K562 (cell line): ENCODE measurements around the gene SLC6A6. TPM values are rescaled to one million over a fixed set of nuclear protein-coding genes. Genes with fewer than 3 reads are reported as not detected.

ENCODE experiments used
- ATAC-seq: fragments of 200-7000 bp; cut with Tn5 transposase; 3 replicates; pipeline ENCODE4 v1.9.1; 2020; ENCODE audit warnings: moderate library complexity
- BruUV-seq: library from RNA; stranded (reverse); fragments of 400-500 nt; replicated peaks from 2 replicates; lab custom pipeline; 2021; lab: Mats Ljungman, UMichigan
- CTCF ChIA-PET: fragments of 300-600 bp; formaldehyde crosslinking; extraction: SDS; loops from one replicate; lab custom pipeline; 2021; ENCODE audit warnings: low intra/inter-chr PET ratio; lab: Yijun Ruan, JAX
- POLR2A ChIA-PET: fragments of 300-600, 350-650 bp; sonication (Branson Sonifier 250); formaldehyde crosslinking; extraction: SDS; loops from one replicate; lab custom pipeline; 2021; ENCODE audit warnings: antibody characterized with exemption, inconsistent platforms; lab: Yijun Ruan, JAX
- DNase-seq, 4 experiments: peaks; one replicate each; pipeline versions ENCODE4 v3.0.0 to v3.0.0-alpha.2; 2011 to 2018; ENCODE audit warnings: low spot score in 3 of 4, mixed read lengths in 3 of 4; ENCODE audit errors: extremely low read depth in 1 of 4
- FAIRE-seq: peaks from 2 replicates; lab custom pipeline; 2011; peaks lifted over from hg19 to GRCh38; lab: Jason Lieb, UNC
- H2AFZ ChIP-seq: 2 replicates; pipeline ENCODE4 v1.6.0; 2011; ENCODE audit warnings: low read depth, low read length, control low read depth, inconsistent platforms
- H3K27ac ChIP-seq: fragments of 200-600 bp; 3 replicates; pipeline ENCODE4 v1.8.0; 2011; ENCODE audit warnings: low read depth, mild to moderate bottlenecking, control low read depth, inconsistent platforms, low read length, moderate library complexity, mixed read lengths; ENCODE audit errors: extremely low read depth
- H3K27me3 ChIP-seq, 2 experiments: fragments of 300-600 bp in 1 of 2; 2 replicates in 1 of 2; 3 replicates in 1 of 2; pipeline versions ENCODE4 v1.6.0 to v1.8.0; 2011; ENCODE audit warnings: inconsistent platforms in 2 of 2, low read length in 2 of 2, mild to moderate bottlenecking in 1 of 2, mixed read lengths in 1 of 2, moderate library complexity in 1 of 2; ENCODE audit not compliant: control insufficient read depth in 2 of 2, insufficient read depth in 2 of 2
- H3K36me3 ChIP-seq: fragments of 300-600 bp; 3 replicates; pipeline ENCODE4 v1.8.0; 2011; ENCODE audit warnings: mild to moderate bottlenecking, low read length, inconsistent platforms; ENCODE audit not compliant: control insufficient read depth, insufficient read depth
- H3K4me1 ChIP-seq, 2 experiments: fragments of 200-600 bp in 1 of 2; replicated peaks in 1 of 2; 2 replicates in 1 of 2; 3 replicates in 1 of 2; pipeline versions ENCODE4 v1.5.1 to v1.8.0; 2011; ENCODE audit warnings: inconsistent platforms in 2 of 2, low read length in 2 of 2, mild to moderate bottlenecking in 1 of 2, mixed read lengths in 1 of 2, moderate library complexity in 1 of 2; ENCODE audit not compliant: control insufficient read depth in 2 of 2, insufficient read depth in 2 of 2
- H3K4me2 ChIP-seq: 2 replicates; pipeline ENCODE4 v1.6.1; 2011; ENCODE audit warnings: low read length, control low read depth, inconsistent platforms, mixed read lengths; ENCODE audit not compliant: insufficient read depth
- H3K4me3 ChIP-seq: fragments of 200-600 bp; sonication (generic), shearing (Covaris generic); 2 replicates; pipeline ENCODE4 v1.5.1; 2016; ENCODE audit warnings: control low read depth, inconsistent platforms
- H3K79me2 ChIP-seq: fragments of 200-600 bp; 3 replicates; pipeline ENCODE4 v1.8.0; 2011; ENCODE audit warnings: low read length, inconsistent platforms; ENCODE audit not compliant: control insufficient read depth, insufficient read depth
- H3K9ac ChIP-seq, 2 experiments: 2 replicates each; pipeline versions ENCODE4 v1.6.0 to v1.6.1; 2011; ENCODE audit warnings: low read depth in 2 of 2, low read length in 2 of 2, control low read depth in 1 of 2, inconsistent platforms in 1 of 2, mild to moderate bottlenecking in 1 of 2, mixed read lengths in 1 of 2; ENCODE audit not compliant: insufficient read depth in 1 of 2
- H3K9me1 ChIP-seq: one replicate; pipeline ENCODE4 v1.6.0; 2011; ENCODE audit warnings: inconsistent platforms, mild to moderate bottlenecking, low read length, moderate library complexity; ENCODE audit not compliant: control insufficient read depth, insufficient read depth
- H3K9me3 ChIP-seq: replicated peaks from 2 replicates; pipeline ENCODE4 v1.5.1; 2011; ENCODE audit warnings: low read depth, low read length, inconsistent platforms; ENCODE audit not compliant: control insufficient read depth, insufficient read depth
- H4K20me1 ChIP-seq: replicated peaks from 2 replicates; pipeline ENCODE4 v1.6.1; 2011; ENCODE audit warnings: low read length, inconsistent platforms, mixed read lengths; ENCODE audit not compliant: control insufficient read depth, insufficient read depth
- MTA1 ChIP-seq: fragments of 450-650 bp; IDR thresholded peaks from 2 replicates; pipeline ENCODE4 v1.6.1; 2017; ENCODE audit warnings: borderline replicate concordance
- NFYB ChIP-seq: IDR thresholded peaks from 2 replicates; pipeline ENCODE4 v1.6.1; 2011; ENCODE audit warnings: mild to moderate bottlenecking, moderate library complexity; ENCODE audit not compliant: insufficient read length; ENCODE audit errors: extremely low read depth
- PPARD ChIP-seq: fragments of 250-450 bp; sonication (Bioruptor Pico); IDR thresholded peaks from 2 replicates; pipeline ENCODE4 v1.8.0; 2022; ENCODE audit warnings: inconsistent platforms, mild to moderate bottlenecking, moderate library complexity
- TOE1 ChIP-seq, 2 experiments: fragments of 450-650 bp in 1 of 2; sonication (generic) in 1 of 2; formaldehyde crosslinking in 1 of 2; IDR thresholded peaks; 2 replicates each; pipeline versions ENCODE4 v1.7.1 to v1.8.0; 2016 to 2022; ENCODE audit warnings: borderline replicate concordance in 2 of 2, mild to moderate bottlenecking in 2 of 2, antibody characterized with exemption in 1 of 2, inconsistent platforms in 1 of 2, low read depth in 1 of 2, missing genetic modification reagents in 1 of 2, moderate library complexity in 1 of 2
- XRCC5 ChIP-seq: fragments of 200-400 bp; formaldehyde crosslinking; IDR thresholded peaks from 2 replicates; pipeline ENCODE4 v1.6.1; 2017; ENCODE audit warnings: low read depth, mild to moderate bottlenecking, low read length
- ZNF133 ChIP-seq: fragments of 250-450 bp; sonication (Bioruptor Pico); IDR thresholded peaks from 2 replicates; pipeline ENCODE4 v1.4.0; 2020; ENCODE audit warnings: mild to moderate bottlenecking
- ZNF444 ChIP-seq: fragments of 250-450 bp; sonication (Bioruptor Pico); IDR thresholded peaks from 2 replicates; pipeline ENCODE4 v1.4.0; 2020; ENCODE audit warnings: mild to moderate bottlenecking, moderate library complexity
- ZNF699 ChIP-seq: fragments of 250-450 bp; sonication (Bioruptor Pico); IDR thresholded peaks from 2 replicates; pipeline ENCODE4 v1.8.0; 2021; ENCODE audit warnings: mild to moderate bottlenecking, moderate library complexity; ENCODE audit not compliant: insufficient replicate concordance
- WGBS: fragments of 100-300 bp; shearing (Covaris generic); methylation state at CpG from one replicate; pipeline ENCODE4 v1.1.6; 2016; ENCODE audit warnings: low coverage, mixed read lengths; ENCODE audit not compliant: insufficient coverage; ENCODE audit errors: missing lambda C conversion rate; 5-methylcytosine and 5-hydroxymethylcytosine counted together
- in situ Hi-C: fragments of 300-500 bp; cut with MboI; formaldehyde crosslinking; loops from 4 replicates; pipeline ENCODE4 v1.15.0; 2018; ENCODE audit warnings: inconsistent platforms, mixed read lengths
- intact Hi-C: fragments of 100-400 bp; cut with micrococcal nuclease; formaldehyde crosslinking; loops from 2 replicates; pipeline ENCODE4 v1.14.2; 2022
- polyA plus RNA-seq, 8 experiments: library from polyadenylated mRNA; depleted of rRNA in 4 of 8; stranded (reverse) in 5 of 8; unstranded in 3 of 8; fragments of >200 nt; fragmentation: Nextera tagmentation in 2 of 8; fragmentation: Illumina TruSeq in 1 of 8; extraction: Ambion mirVana in 2 of 8; extraction: Trizol in 1 of 8; gene quantifications; 2 replicates each; pipeline versions ENCODE4 v1.2.1 to v1.2.3, GENCODE V29; 2011 to 2014; ENCODE audit warnings: inconsistent platforms in 1 of 8, missing spikeins in 1 of 8
- total RNA-seq, 7 experiments: library from RNA; depleted of rRNA in 6 of 7; stranded (reverse); fragments of >200 nt in 6 of 7; fragmentation: Illumina TruSeq in 2 of 7; extraction: Trizol in 2 of 7; gene quantifications; 2 replicates each; pipeline versions ENCODE4 v1.2.1 to v1.2.3, GENCODE V29; 2011 to 2021; ENCODE audit warnings: low replicate concordance in 1 of 7
- TF ChIP-seq, protein P1 (sequence below): fragments of 450-650 bp; IDR thresholded peaks from 2 replicates; pipeline ENCODE4 v1.6.1; 2016; ENCODE audit warnings: antibody characterized with exemption
- TF ChIP-seq, protein P2 (sequence below): fragments of 250-450 bp; sonication (Bioruptor Pico); IDR thresholded peaks from 2 replicates; pipeline ENCODE4 v1.5.0; 2021

The SLC6A6 gene
- total and polyA plus RNA-seq, 9 of the 15 experiments (the other 6 are each of a cell fraction or from before 2014, with no cell fraction given) = 12.3 to 203 (median 93.2) TPM

DNA sequence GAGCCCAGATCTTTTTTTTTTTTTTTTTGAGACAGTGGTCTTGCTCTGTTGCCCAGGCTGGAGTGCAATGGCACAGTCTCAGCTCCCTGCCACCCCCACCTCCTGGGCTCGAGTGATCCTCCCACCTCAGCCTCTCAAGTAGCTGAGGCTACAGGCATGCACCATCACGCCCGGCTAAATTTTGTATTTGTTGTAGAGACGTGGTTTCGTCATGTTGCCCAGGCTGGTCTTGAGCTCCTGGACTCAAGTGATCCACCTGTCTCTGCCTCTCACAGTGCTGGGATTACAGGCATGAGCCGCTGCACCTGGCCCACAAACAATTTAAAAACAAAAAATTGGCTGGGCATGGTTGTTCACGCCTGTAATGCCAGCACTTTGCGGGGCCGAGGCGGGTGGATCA is 22.6 kb upstream of the SLC6A6 start:
- peaks cover 17 to 18% of the 10 kb centered on the region in 2 experiments for H3K4me1 ChIP-seq
- no peak overlapping the region for H3K9ac ChIP-seq
- ATAC-seq (no peak), FAIRE-seq (no peak), DNase-seq (no peak)
- no TSS peak for BruUV-seq
- H3K27me3 ChIP-seq = no peaks in the 10 kb centered on the region
- H3K79me2 ChIP-seq = no peaks in the 10 kb centered on the region
- in situ Hi-C loops (no loop called here), intact Hi-C loops (no loop called here)
- H2AFZ ChIP-seq = no peak overlapping the region
- TF ChIP-seq MTA1 (no peak), NFYB (no peak), ZNF133 (no peak), XRCC5 (no peak), ZNF444 (no peak), ZNF699 (no peak), TOE1 (IDR thresholded peaks at IDR 0.05; ENCODE audit: borderline replicate concordance) (no peak), TOE1 (CRISPR knock-in tag; IDR thresholded peaks at IDR 0.05; ENCODE audit: borderline replicate concordance, low read depth) (no peak), PPARD (CRISPR knock-in tag) (no peak)
- TF ChIP-seq, protein P1, sequence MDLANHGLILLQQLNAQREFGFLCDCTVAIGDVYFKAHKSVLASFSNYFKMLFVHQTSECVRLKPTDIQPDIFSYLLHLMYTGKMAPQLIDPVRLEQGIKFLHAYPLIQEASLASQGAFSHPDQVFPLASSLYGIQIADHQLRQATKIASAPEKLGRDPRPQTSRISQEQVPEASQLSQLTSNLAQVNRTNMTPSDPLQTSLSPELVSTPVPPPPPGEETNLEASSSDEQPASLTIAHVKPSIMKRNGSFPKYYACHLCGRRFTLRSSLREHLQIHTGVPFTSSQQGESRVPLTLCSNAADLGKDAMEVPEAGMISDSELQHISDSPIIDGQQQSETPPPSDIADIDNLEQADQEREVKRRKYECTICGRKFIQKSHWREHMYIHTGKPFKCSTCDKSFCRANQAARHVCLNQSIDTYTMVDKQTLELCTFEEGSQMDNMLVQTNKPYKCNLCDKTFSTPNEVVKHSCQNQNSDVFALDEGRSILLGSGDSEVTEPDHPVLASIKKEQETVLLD = no peak
- TF ChIP-seq, protein P2, sequence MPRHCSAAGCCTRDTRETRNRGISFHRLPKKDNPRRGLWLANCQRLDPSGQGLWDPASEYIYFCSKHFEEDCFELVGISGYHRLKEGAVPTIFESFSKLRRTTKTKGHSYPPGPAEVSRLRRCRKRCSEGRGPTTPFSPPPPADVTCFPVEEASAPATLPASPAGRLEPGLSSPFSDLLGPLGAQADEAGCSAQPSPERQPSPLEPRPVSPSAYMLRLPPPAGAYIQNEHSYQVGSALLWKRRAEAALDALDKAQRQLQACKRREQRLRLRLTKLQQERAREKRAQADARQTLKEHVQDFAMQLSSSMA (CRISPR knock-in tag) = no peak
- no peaks in the 10 kb centered on the region for H3K36me3 ChIP-seq
- POLR2A ChIA-PET = interaction anchor here (0.6 to 1.8 kb wide), 3 partner anchors 8 to 177 kb away, joined by 3 to 4 read pairs (median 4); no protein-coding TSS in a partner anchor
- CTCF ChIA-PET = no interaction called here
- no peaks in the 10 kb centered on the region for H4K20me1 ChIP-seq
- H3K4me2 ChIP-seq = no peak overlapping the region
- no peaks in the 10 kb centered on the region for H3K9me1 ChIP-seq
- H3K4me3 ChIP-seq = no peak overlapping the region
- H3K9me3 ChIP-seq = no peaks in the 10 kb centered on the region
- H3K27ac ChIP-seq = no peak overlapping the region
- WGBS = 64% methylated on average over 10 of the region's 10 CpGs
